Coronary artery (tissue), 2 donors: ENCODE results near the gene NFE2L1.
"Not testable (repeated sequence)": the region's sequence is repeated elsewhere in the genome, so short reads cannot be mapped to it uniquely, and the experiment has no call there.

Experiments used
- DNase-seq: peaks from one replicate; pipeline ENCODE4 v3.0.0-alpha.2; 2017; ENCODE audit warnings: low spot score
- H3K27ac ChIP-seq, 2 donors: fragments of 200-600 bp; sonication (generic); one replicate each; pipeline ENCODE4 v1.5.1; 2016 to 2019
- H3K4me3 ChIP-seq: fragments of 200-600 bp; sonication (generic); 2 replicates; pipeline ENCODE4 v1.5.1; 2016; ENCODE audit warnings: mild to moderate bottlenecking, moderate library complexity
- CTCF ChIP-seq: fragments of 200-600 bp; sonication (generic); IDR thresholded peaks from one replicate; pipeline ENCODE4 v1.5.1; 2019; ENCODE audit warnings: antibody characterized with exemption

The NFE2L1 gene

DNA sequence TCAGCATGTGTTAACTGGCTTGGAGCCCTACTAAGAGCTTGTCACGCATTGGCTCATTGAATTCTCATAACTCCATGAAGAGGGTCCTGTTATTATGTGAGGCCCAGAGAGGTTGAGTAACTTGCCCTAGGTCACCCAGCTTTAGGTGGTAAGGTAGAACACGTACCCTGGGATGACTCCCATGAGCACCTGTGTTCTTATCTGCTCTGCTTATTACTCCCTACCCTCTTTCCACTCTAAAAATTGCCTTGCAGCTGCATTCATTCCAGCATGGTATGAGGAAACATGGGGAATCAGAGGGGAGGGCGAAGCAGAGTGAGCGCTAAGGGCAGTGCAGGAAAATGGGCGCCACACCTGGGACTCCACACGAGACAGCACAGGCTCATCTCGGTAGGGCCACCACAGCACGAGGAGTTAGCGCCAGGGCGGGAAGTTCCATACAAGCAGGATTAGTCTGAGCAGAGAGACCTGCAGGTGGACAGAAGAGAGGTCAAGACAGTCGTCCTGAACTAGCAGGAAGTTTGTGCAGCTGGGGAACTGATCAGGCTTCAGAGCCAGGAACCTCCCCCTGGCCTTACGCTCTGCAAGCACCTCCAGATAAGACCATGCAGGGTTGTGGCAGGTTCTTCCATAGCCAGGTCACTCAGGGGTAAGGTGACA is 20.7 kb upstream of the NFE2L1 start:
- TF ChIP-seq CTCF = no peak
- DNase-seq = no peak
- Histone ChIP-seq H3K4me3 (no peak overlapping the region), H3K27ac (peak overlapping the region in 1 of 2 donors; percentile 23)

- Histone ChIP-seq H3K27ac (no peak overlapping the region), H3K4me3 (no peak overlapping the region)
- TF ChIP-seq CTCF = no peak
- DNase-seq = no peak
Observed at GRCh38 chr17:48028736-48029135, 19.4 kb upstream of the NFE2L1 start.

GRCh38 chr17:48030531-48030930 is 17.6 kb upstream of the NFE2L1 start:
- DNase-seq = no peak
- Histone ChIP-seq H3K27ac (no peak overlapping the region), H3K4me3 (no peak overlapping the region)
- TF ChIP-seq CTCF = no peak

DNA sequence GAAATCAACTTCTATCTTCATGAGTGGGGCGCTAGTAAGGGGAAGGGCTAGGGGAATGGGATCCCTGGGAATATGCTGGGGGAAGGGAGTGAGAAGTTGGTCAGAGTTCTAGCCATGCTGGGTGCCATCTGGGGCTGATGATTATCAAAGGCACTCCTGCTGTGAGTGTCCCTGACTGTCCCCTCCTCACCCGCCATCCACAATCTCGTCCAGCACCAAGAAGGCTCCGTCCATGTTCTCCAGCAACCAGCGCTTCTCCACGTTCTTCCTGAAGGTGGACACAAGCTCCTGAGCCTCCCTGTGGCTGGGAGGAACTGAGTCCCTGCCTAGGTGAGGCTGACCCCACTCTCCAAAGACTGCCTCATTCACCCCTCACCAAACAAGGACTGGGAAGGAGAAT is 16.2 kb upstream of the NFE2L1 start:
- Histone ChIP-seq H3K4me3 (no peak overlapping the region), H3K27ac (no peak overlapping the region)
- no peak for TF ChIP-seq CTCF
- DNase-seq = no peak

- H3K4me3 ChIP-seq, DNase-seq, H3K27ac ChIP-seq: not testable (repeated sequence)
Observed at GRCh38 chr17:48034734-48035133, 13.4 kb upstream of the NFE2L1 start.

DNA sequence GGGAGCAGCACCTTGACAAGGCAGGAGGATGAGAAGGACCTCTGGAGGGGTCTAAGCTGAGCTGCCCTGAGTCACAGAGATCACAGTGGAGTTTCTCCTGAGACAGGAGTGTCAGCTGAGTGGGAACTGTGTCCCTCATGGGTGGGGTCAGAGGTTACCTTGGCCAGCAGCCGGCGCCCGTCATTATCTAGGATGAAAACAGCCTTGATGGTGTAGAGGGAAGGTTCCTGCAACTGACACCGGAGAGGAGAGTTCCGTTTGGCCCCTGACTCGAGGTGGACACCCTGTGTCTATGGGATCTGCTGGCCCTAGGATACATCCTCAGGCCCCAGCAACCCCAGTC is 11.5 kb upstream of the NFE2L1 start:
- H3K27ac ChIP-seq = peak overlapping the region in 1 of 2 donors; percentile 93
- no peak for DNase-seq
- TF ChIP-seq CTCF = no peak
- H3K4me3 ChIP-seq = peak overlapping the region; percentile 81

DNA sequence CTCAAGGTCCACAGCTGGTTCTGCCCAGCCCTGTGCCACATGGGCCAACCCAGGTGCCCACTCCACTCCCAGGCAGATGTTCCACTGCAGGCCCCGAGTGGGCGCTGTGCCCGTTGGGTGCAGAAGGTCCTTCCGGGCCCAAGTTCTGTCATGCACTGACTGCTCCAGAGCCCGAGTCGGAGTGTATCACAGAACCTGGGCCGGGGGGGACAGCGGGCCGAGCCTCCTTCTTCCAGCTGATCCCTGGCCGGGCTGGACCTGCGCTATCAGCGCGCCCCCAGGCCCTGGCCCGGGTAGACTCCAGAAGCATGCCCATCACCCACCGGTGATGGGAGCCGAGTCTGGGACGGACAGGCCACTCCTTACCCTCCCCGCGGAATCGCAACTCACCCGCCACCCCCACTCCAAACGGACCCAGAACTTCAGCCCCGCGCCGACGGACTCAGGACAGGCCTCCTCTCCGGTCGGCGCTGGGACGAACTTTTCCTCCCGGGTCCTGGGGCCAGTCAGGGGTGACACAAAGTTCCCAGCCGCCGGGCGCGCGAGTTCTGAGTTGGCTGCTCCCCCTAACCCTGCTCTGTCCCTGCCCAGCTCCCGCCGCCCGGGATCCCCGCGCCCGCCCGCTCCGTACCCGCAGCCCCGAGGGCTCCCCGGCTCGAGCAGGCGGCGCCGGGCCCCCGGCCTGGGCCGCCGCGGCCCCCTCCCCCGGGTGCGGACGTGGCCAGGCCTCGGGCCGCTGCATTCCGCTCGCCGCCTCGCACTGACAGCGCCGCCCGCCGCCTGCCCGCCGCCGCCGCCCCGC is 10.9 kb upstream of the NFE2L1 start, which contains the start of gene COPZ2:
TSS of gene COPZ2 (minus strand) at position 762 of the 802 bp plus-strand sequence. CDS start at position 742, 20 bp downstream.
- H3K27ac ChIP-seq = peak within 1 kb of the TSS; percentile 78 to 93
- no peak for DNase-seq

More for the DNA sequence above, 10.9 kb upstream of the NFE2L1 start, which contains the start of gene COPZ2:
- TF ChIP-seq CTCF = no peak
- peak within 1 kb of the TSS; percentile 81 for H3K4me3 ChIP-seq
